Transverse colon (tissue), 3 donors: Measurements from ENCODE around the gene EHMT1.

Source experiments
- EP300 ChIP-seq: sonication (generic); formaldehyde crosslinking; IDR thresholded peaks from one replicate; pipeline ENCODE4 v1.6.1; 2017; ENCODE audit warnings: antibody characterized with exemption, low read depth
- POLR2AphosphoS5 ChIP-seq, 3 donors: sonication (generic); formaldehyde crosslinking; IDR thresholded peaks; one replicate each; pipeline ENCODE4 v1.6.1; 2016; ENCODE audit warnings: antibody characterized with exemption in 3 of 3

GRCh38 chr9:137570566-137570965 lies 48.2 kb upstream of the EHMT1 start:
- TF ChIP-seq EP300 (no peak), POLR2AphosphoS5 (IDR thresholded peaks at IDR 0.05) (no peak)
